ENCODE data around the gene CADM1. TPM values are rescaled to one million over a fixed set of nuclear protein-coding genes. Genes with fewer than 3 reads are reported as not detected.
A peak's percentile ranks its signal among the peaks of the same experiment; 100 is the strongest.

The CADM1 gene
- total and polyA plus RNA-seq, 9 of the 15 experiments (the other 6 are each of a cell fraction or from before 2014, with no cell fraction given): 0.42 TPM; not detected in 8

GRCh38 chr11:115148691-115149090 is 355.5 kb downstream of the CADM1 start:
- Histone ChIP-seq H3K27ac (ENCODE audit: extremely low read depth, low read depth, low read length) (no peak overlapping the region), H4K20me1 (replicated peaks; ENCODE audit: control insufficient read depth, insufficient read depth, low read length) (no peaks in the 10 kb centered on the region), H2AFZ (ENCODE audit: low read depth, low read length) (no peak overlapping the region), H3K9me1 (ENCODE audit: control insufficient read depth, insufficient read depth, low read length) (peaks cover 2% of the 10 kb centered on the region), H3K9ac (ENCODE audit: insufficient read depth in 1 of 2, low read depth in 2 of 2, low read length in 2 of 2) (no peak overlapping the region), H3K4me1 (replicated peaks in 1 of 2; ENCODE audit: control insufficient read depth in 2 of 2, insufficient read depth in 2 of 2, low read length in 2 of 2) (no peaks in the 10 kb centered on the region), H3K4me3 (no peak overlapping the region), H3K9me3 (replicated peaks; ENCODE audit: control insufficient read depth, insufficient read depth, low read depth, low read length) (no peaks in the 10 kb centered on the region), H3K36me3 (ENCODE audit: control insufficient read depth, insufficient read depth, low read length) (no peaks in the 10 kb centered on the region), H3K27me3 (ENCODE audit: control insufficient read depth in 2 of 2, insufficient read depth in 2 of 2, low read length in 2 of 2) (no peaks in the 10 kb centered on the region; a peak in 1 of 5 replicates), H3K4me2 (ENCODE audit: insufficient read depth, low read length) (no peak overlapping the region), H3K79me2 (ENCODE audit: control insufficient read depth, insufficient read depth, low read length) (no peaks in the 10 kb centered on the region)
- ATAC-seq: no peak
- FAIRE-seq: no peak
- no TSS peak for BruUV-seq (replicated peaks)
- WGBS (ENCODE audit: insufficient coverage, low coverage, missing lambda C conversion rate): 0% methylated on average over 2 of the region's 2 CpGs
- CTCF ChIA-PET (ENCODE audit: low intra/inter-chr PET ratio): no interaction called here
- POLR2A ChIA-PET: no interaction called here
- in situ Hi-C loops (cut with MboI): no loop called here
- peak; percentile 28; the same call in 1 of the 2 replicates for TF ChIP-seq EGR1 (conservative IDR thresholded peaks at IDR 0.05)
- no peak for TF ChIP-seq ZNF699 (CRISPR knock-in tag; IDR thresholded peaks at IDR 0.05; ENCODE audit: insufficient replicate concordance)
- DNase-seq (ENCODE audit: extremely low read depth in 1 of 4, low spot score in 3 of 4): no peak
- intact Hi-C loops (cut with micrococcal nuclease): no loop called here

GRCh38 chr11:115148101-115148500 is 356.1 kb downstream of the CADM1 start:
- H4K20me1 ChIP-seq (replicated peaks; ENCODE audit: control insufficient read depth, insufficient read depth, low read length): no peaks in the 10 kb centered on the region
- H3K4me1 ChIP-seq (replicated peaks in 1 of 2; ENCODE audit: control insufficient read depth in 2 of 2, insufficient read depth in 2 of 2, low read length in 2 of 2): no peaks in the 10 kb centered on the region
- H3K9me3 ChIP-seq (replicated peaks; ENCODE audit: control insufficient read depth, insufficient read depth, low read depth, low read length): no peaks in the 10 kb centered on the region
- no peak for DNase-seq (ENCODE audit: extremely low read depth in 1 of 4, low spot score in 3 of 4)
- no peak for ATAC-seq
- H3K36me3 ChIP-seq (ENCODE audit: control insufficient read depth, insufficient read depth, low read length): no peaks in the 10 kb centered on the region
- no peak overlapping the region for H2AFZ ChIP-seq (ENCODE audit: low read depth, low read length)
- no peaks in the 10 kb centered on the region for H3K79me2 ChIP-seq (ENCODE audit: control insufficient read depth, insufficient read depth, low read length)
- no peak overlapping the region for H3K4me2 ChIP-seq (ENCODE audit: insufficient read depth, low read length)
- ChIA-PET POLR2A (no interaction called here), CTCF (ENCODE audit: low intra/inter-chr PET ratio) (no interaction called here)
- in situ Hi-C loops (cut with MboI) (no loop called here), intact Hi-C loops (cut with micrococcal nuclease) (no loop called here)
- no peak for TF ChIP-seq MCM5 (IDR thresholded peaks at IDR 0.05; ENCODE audit: low read depth)
- TF ChIP-seq NFE2L1 (tag; IDR thresholded peaks at IDR 0.05; ENCODE audit: borderline replicate concordance, low read depth): no peak
- no peak for TF ChIP-seq ZBTB7A (IDR thresholded peaks at IDR 0.05; ENCODE audit: borderline replicate concordance, control insufficient read depth, low read depth, low read length)
- TF ChIP-seq ZFP1 (CRISPR knock-in tag; IDR thresholded peaks at IDR 0.05): no peak
- no peak for TF ChIP-seq ADNP (tag; IDR thresholded peaks at IDR 0.05)
- no peak for TF ChIP-seq SLC30A9 (CRISPR knock-in tag; IDR thresholded peaks at IDR 0.05)
- no peak for TF ChIP-seq ZFX (CRISPR knock-in tag; IDR thresholded peaks at IDR 0.05)
- no TSS peak for BruUV-seq (replicated peaks)
- no peaks in the 10 kb centered on the region; a peak in 1 of 5 replicates for H3K27me3 ChIP-seq (ENCODE audit: control insufficient read depth in 2 of 2, insufficient read depth in 2 of 2, low read length in 2 of 2)
- no peak overlapping the region for H3K9ac ChIP-seq (ENCODE audit: insufficient read depth in 1 of 2, low read depth in 2 of 2, low read length in 2 of 2)
- no peak for FAIRE-seq
- H3K27ac ChIP-seq (ENCODE audit: extremely low read depth, low read depth, low read length): no peak overlapping the region
- WGBS (ENCODE audit: insufficient coverage, low coverage, missing lambda C conversion rate): no CpG with 5 or more reads among the region's 4 CpGs
- no peak overlapping the region for H3K4me3 ChIP-seq
- H3K9me1 ChIP-seq (ENCODE audit: control insufficient read depth, insufficient read depth, low read length): peaks cover 2% of the 10 kb centered on the region

Measured in K562 (cell line).